IMR-90 (cell line): ENCODE data around the gene KRT10. TPM values are rescaled to one million over a fixed set of nuclear protein-coding genes. Genes with fewer than 3 reads are reported as not detected.

Experiments used
- ATAC-seq: fragments of 200-7000 bp; cut with Tn5 transposase; 2 replicates; pipeline ENCODE4 v1.9.1; 2020; ENCODE audit warnings: low read depth, mild to moderate bottlenecking, moderate library complexity
- BruUV-seq: library from RNA; stranded (reverse); fragments of 400-500 nt; replicated peaks from 2 replicates; lab custom pipeline; 2021; lab: Mats Ljungman, UMichigan
- CTCF ChIA-PET: fragments of 300-600 bp; formaldehyde crosslinking; extraction: SDS; loops from one replicate; lab custom pipeline; 2021; ENCODE audit warnings: antibody characterized with exemption; lab: Yijun Ruan, JAX
- POLR2A ChIA-PET: fragments of 300-600 bp; sonication (Branson Sonifier 250); formaldehyde crosslinking; loops from one replicate; lab custom pipeline; 2022; ENCODE audit warnings: antibody characterized with exemption; ENCODE audit not compliant: unreplicated experiment; lab: Charles Lee
- DNase-seq: peaks from one replicate; pipeline ENCODE4 v3.0.0; 2013
- H2AFZ ChIP-seq: replicated peaks from 2 replicates; pipeline ENCODE3; 2013; ENCODE audit warnings: low read length, mild to moderate bottlenecking; ENCODE audit not compliant: poor library complexity
- H2AK5ac ChIP-seq: 2 replicates; pipeline ENCODE4 v1.6.1; 2013; ENCODE audit warnings: low read depth, low read length, inconsistent platforms
- H2AK9ac ChIP-seq: replicated peaks from 2 replicates; pipeline ENCODE3; 2013; ENCODE audit warnings: mild to moderate bottlenecking, low read depth, low read length, moderate library complexity; ENCODE audit not compliant: poor library complexity
- H2BK120ac ChIP-seq: 2 replicates; pipeline ENCODE4 v1.6.1; 2013; ENCODE audit warnings: low read depth, low read length, inconsistent platforms
- H2BK15ac ChIP-seq: 3 replicates; pipeline ENCODE4 v1.6.1; 2013; ENCODE audit warnings: low read depth, low read length, inconsistent platforms
- H2BK20ac ChIP-seq: 2 replicates; pipeline ENCODE4 v1.6.1; 2013; ENCODE audit warnings: low read depth, mild to moderate bottlenecking, inconsistent platforms, low read length, moderate library complexity
- H2BK5ac ChIP-seq: 2 replicates; pipeline ENCODE4 v1.6.1; 2013; ENCODE audit warnings: mild to moderate bottlenecking, low read depth, low read length, inconsistent platforms; ENCODE audit not compliant: poor library complexity, severe bottlenecking
- H3K14ac ChIP-seq: replicated peaks from 2 replicates; pipeline ENCODE4 v1.6.1; 2013; ENCODE audit warnings: low read depth, low read length, inconsistent platforms
- H3K18ac ChIP-seq: 2 replicates; pipeline ENCODE4 v1.6.1; 2013; ENCODE audit warnings: low read depth, low read length, control low read depth
- H3K23ac ChIP-seq: 2 replicates; pipeline ENCODE4 v1.6.1; 2013; ENCODE audit warnings: low read depth, low read length, inconsistent platforms
- H3K27ac ChIP-seq: 2 replicates; pipeline ENCODE4 v1.5.1; 2013; ENCODE audit warnings: mild to moderate bottlenecking, control low read depth, low read length; ENCODE audit not compliant: insufficient read depth
- H3K27me3 ChIP-seq: 2 replicates; pipeline ENCODE4 v1.6.1; 2013; ENCODE audit warnings: low read length; ENCODE audit not compliant: control insufficient read depth, insufficient read depth
- H3K36me3 ChIP-seq: 2 replicates; pipeline ENCODE4 v1.6.1; 2013; ENCODE audit warnings: low read length, mixed read lengths; ENCODE audit not compliant: control insufficient read depth, insufficient read depth
- H3K4ac ChIP-seq: 2 replicates; pipeline ENCODE4 v1.6.1; 2013; ENCODE audit warnings: low read depth, low read length, inconsistent platforms
- H3K4me1 ChIP-seq: 2 replicates; pipeline ENCODE4 v1.6.1; 2013; ENCODE audit warnings: low read length, mixed read lengths; ENCODE audit not compliant: control insufficient read depth, insufficient read depth
- H3K4me2 ChIP-seq: 2 replicates; pipeline ENCODE4 v1.6.1; 2013; ENCODE audit warnings: low read depth, mild to moderate bottlenecking, control low read depth, low read length, moderate library complexity
- H3K4me3 ChIP-seq: 2 replicates; pipeline ENCODE4 v1.5.1; 2013; ENCODE audit warnings: low read depth, mild to moderate bottlenecking, control low read depth, low read length, moderate library complexity; ENCODE audit not compliant: insufficient read depth
- H3K56ac ChIP-seq: 2 replicates; pipeline ENCODE4 v1.6.1; 2013; ENCODE audit warnings: low read length, inconsistent platforms; ENCODE audit not compliant: insufficient read depth; ENCODE audit errors: extremely low read depth
- H3K79me1 ChIP-seq, 2 experiments: 2 replicates each; pipeline ENCODE4 v1.6.1; 2013; ENCODE audit warnings: low read length in 2 of 2, inconsistent platforms in 1 of 2, low read depth in 1 of 2
- H3K9ac ChIP-seq: 2 replicates; pipeline ENCODE4 v1.6.1; 2013; ENCODE audit warnings: low read depth, low read length, control low read depth
- H3K9me1 ChIP-seq: 2 replicates; pipeline ENCODE4 v1.6.1; 2013; ENCODE audit warnings: low read length, inconsistent platforms; ENCODE audit not compliant: insufficient read depth
- H3K9me3 ChIP-seq: 2 replicates; pipeline ENCODE4 v1.6.1; 2013; ENCODE audit warnings: low read length; ENCODE audit not compliant: control insufficient read depth, insufficient read depth
- H4K20me1 ChIP-seq: 2 replicates; pipeline ENCODE4 v1.6.1; 2013; ENCODE audit warnings: low read length, inconsistent platforms; ENCODE audit not compliant: insufficient read depth
- H4K5ac ChIP-seq: 2 replicates; pipeline ENCODE4 v1.6.1; 2013; ENCODE audit warnings: mild to moderate bottlenecking, low read depth, low read length, control low read depth
- H4K8ac ChIP-seq, 2 experiments: 2 replicates each; pipeline ENCODE4 v1.6.1; 2013; ENCODE audit warnings: low read depth in 2 of 2, low read length in 2 of 2, control low read depth in 1 of 2, inconsistent platforms in 1 of 2
- H4K91ac ChIP-seq: 2 replicates; pipeline ENCODE4 v1.6.1; 2013; ENCODE audit warnings: low read depth, low read length, inconsistent platforms; ENCODE audit not compliant: insufficient read depth
- BHLHE40 ChIP-seq: fragments of 150-350 bp; IDR thresholded peaks from 2 replicates; pipeline ENCODE4 v1.6.1; 2016; ENCODE audit warnings: mild to moderate bottlenecking, low read depth, low read length
- CEBPB ChIP-seq: IDR thresholded peaks from 2 replicates; pipeline ENCODE4 v1.6.1; 2012; ENCODE audit warnings: low read depth, low read length, improper control_type of control experiment
- CHD1 ChIP-seq: IDR thresholded peaks from 2 replicates; pipeline ENCODE4 v1.6.1; 2012; ENCODE audit warnings: low read depth, low read length, improper control_type of control experiment
- CTCF ChIP-seq: conservative IDR thresholded peaks from 2 replicates; pipeline ENCODE4 v1.5.1; 2012; ENCODE audit warnings: mild to moderate bottlenecking, low read depth, low read length, improper control_type of control experiment
- ELK1 ChIP-seq: fragments of 150-350 bp; IDR thresholded peaks from 2 replicates; pipeline ENCODE4 v1.6.1; 2016; ENCODE audit warnings: low read depth, mild to moderate bottlenecking, low read length, moderate library complexity, borderline replicate concordance
- MAFK ChIP-seq: IDR thresholded peaks from 2 replicates; pipeline ENCODE4 v1.6.1; 2012; ENCODE audit warnings: low read depth, low read length, improper control_type of control experiment
- POLR2A ChIP-seq: IDR thresholded peaks from 2 replicates; pipeline ENCODE4 v1.6.1; 2012; ENCODE audit warnings: mild to moderate bottlenecking, low read depth, low read length
- SMC3 ChIP-seq: fragments of 150-350 bp; IDR thresholded peaks from 2 replicates; pipeline ENCODE4 v1.6.1; 2016; ENCODE audit warnings: low read depth, mild to moderate bottlenecking, antibody characterized with exemption, low read length, moderate library complexity
- USF2 ChIP-seq: fragments of 150-350 bp; IDR thresholded peaks from 2 replicates; pipeline ENCODE4 v1.6.1; 2017; ENCODE audit warnings: mild to moderate bottlenecking, antibody characterized with exemption, low read length, low read depth
- WGBS, 2 experiments: methylation state at CpG; one replicate each; pipeline versions ENCODE4 v1.1.5 to v1.1.7; 2013; ENCODE audit warnings: missing lambda C conversion rate in 2 of 2; ENCODE audit not compliant: insufficient read length in 1 of 2; ENCODE audit errors: extremely low coverage in 2 of 2; 5-methylcytosine and 5-hydroxymethylcytosine counted together
- dilution Hi-C: fragments of 300-500 bp; cut with HindIII; formaldehyde crosslinking; loops from one replicate; pipeline ENCODE4 v1.14.3; 2018; ENCODE audit warnings: low sequenced_read_pairs; ENCODE audit not compliant: unreplicated experiment
- in situ Hi-C: fragments of 300-500 bp; cut with MboI; formaldehyde crosslinking; loops from 3 replicates; pipeline ENCODE4 v1.14.3; 2019; ENCODE audit warnings: low sequenced_read_pairs, inconsistent platforms, mixed read lengths
- intact Hi-C: fragments of 100-400 bp; cut with micrococcal nuclease; formaldehyde crosslinking; loops from 2 replicates; pipeline ENCODE4 v1.10.0; 2022
- polyA plus RNA-seq, 3 experiments: library from polyadenylated mRNA; depleted of rRNA; stranded (reverse); fragments of >200 nt; gene quantifications; 2 replicates each; pipeline ENCODE4 v1.2.3, GENCODE V29; 2012; ENCODE audit warnings: low replicate concordance in 1 of 3
- total RNA-seq: library from RNA; depleted of rRNA; stranded (reverse); fragments of >200 nt; gene quantifications from 2 replicates; pipeline ENCODE4 v1.2.3, GENCODE V29; 2012

The KRT10 gene
- total and polyA plus RNA-seq, 2 of the 4 experiments (the other 2 are of a cell fraction): 0.18 to 18.3 TPM

GRCh38 chr17:40813804-40814203 lies 8.6 kb downstream of the KRT10 start:
- no peak for ATAC-seq
- no peak overlapping the region for H2BK15ac ChIP-seq
- H4K91ac ChIP-seq: no peak overlapping the region
- H4K20me1 ChIP-seq: no peaks in the 10 kb centered on the region
- no peak overlapping the region for H4K8ac ChIP-seq
- whole genome bisulfite sequencing, 2 experiments: no CpG with 5 or more reads among the region's 4 CpGs
- no peak overlapping the region for H3K14ac ChIP-seq
- peaks cover 2% of the 10 kb centered on the region; the same call in 1 of the 2 replicates for H3K4me1 ChIP-seq
- no peak overlapping the region for H2AK5ac ChIP-seq
- no peak overlapping the region for H3K27ac ChIP-seq
- H2BK5ac ChIP-seq: no peak overlapping the region
- H3K79me1 ChIP-seq: peaks cover 12 to 13% of the 10 kb centered on the region in 2 experiments
- no peaks in the 10 kb centered on the region; the same call in 1 of the 2 replicates for H3K9me1 ChIP-seq
- H3K9me3 ChIP-seq: no peaks in the 10 kb centered on the region
- no peak overlapping the region for H2AFZ ChIP-seq
- H3K27me3 ChIP-seq: no peaks in the 10 kb centered on the region
- in situ Hi-C loops: no loop called here
- H3K18ac ChIP-seq: no peak overlapping the region
- dilution Hi-C loops: no loop called here
- H3K4ac ChIP-seq: no peak overlapping the region
- intact Hi-C loops: no loop called here
- no peak overlapping the region for H2AK9ac ChIP-seq
- no peak overlapping the region for H2BK20ac ChIP-seq
- H4K5ac ChIP-seq: no peak overlapping the region
- TF ChIP-seq USF2 (no peak), POLR2A (no peak), CTCF (no peak), CHD1 (no peak), SMC3 (no peak), ELK1 (no peak), BHLHE40 (no peak), CEBPB (no peak), MAFK (no peak)
- H3K23ac ChIP-seq: no peak overlapping the region
- H3K4me3 ChIP-seq: no peak overlapping the region
- H3K36me3 ChIP-seq: peaks cover 9% of the 10 kb centered on the region
- BruUV-seq: no TSS peak
- peak; percentile 47 for DNase-seq
- no peak overlapping the region for H3K56ac ChIP-seq
- H3K4me2 ChIP-seq: no peak overlapping the region
- no peak overlapping the region for H3K9ac ChIP-seq
- POLR2A ChIA-PET: no interaction called here
- CTCF ChIA-PET: interaction anchor here (0.6 kb wide), 1 partner anchor 11 kb away, joined by 3 read pairs; no protein-coding TSS in a partner anchor
- no peak overlapping the region for H2BK120ac ChIP-seq
